T-helper 2 cell treated with Interferon-gamma antibody and Interleukin-4, amounts not matched to agents 5 μg/mL and 100 μg/mL, for 36 hours (primary cell): ENCODE results near the gene TNIP1.

Experiments
- DNase-seq: peaks from one replicate; pipeline ENCODE4 v3.0.0; 2021; ENCODE audit warnings: low spot score
- H3K27ac Mint-ChIP-seq: one replicate; pipeline ENCODE4 v1.8.0; 2021; ENCODE audit warnings: mild to moderate bottlenecking, mixed read lengths
- H3K27me3 Mint-ChIP-seq: one replicate; pipeline ENCODE4 v1.8.0; 2021; ENCODE audit warnings: low read depth, mixed read lengths
- H3K36me3 Mint-ChIP-seq: one replicate; pipeline ENCODE4 v1.8.0; 2021; ENCODE audit warnings: low read depth, mixed read lengths
- H3K4me1 Mint-ChIP-seq: one replicate; pipeline ENCODE4 v1.8.0; 2021; ENCODE audit warnings: low read depth, mixed read lengths
- H3K4me3 Mint-ChIP-seq: one replicate; pipeline ENCODE4 v1.8.0; 2022; ENCODE audit warnings: mild to moderate bottlenecking, moderate library complexity, mixed read lengths
- H3K9me3 Mint-ChIP-seq: one replicate; pipeline ENCODE4 v1.8.0; 2021; ENCODE audit warnings: mixed read lengths

Gene TNIP1

GRCh38 chr5:151018846-151019245 is 62.0 kb downstream of the TNIP1 start:
- Mint-ChIP-seq H3K9me3 (no peaks in the 10 kb centered on the region), H3K36me3 (peaks cover 5% of the 10 kb centered on the region), H3K27me3 (peaks cover 10% of the 10 kb centered on the region), H3K27ac (no peak overlapping the region), H3K4me1 (peaks cover 10% of the 10 kb centered on the region), H3K4me3 (no peak overlapping the region)
- DNase-seq = no peak

GRCh38 chr5:151017897-151018296 is 62.9 kb downstream of the TNIP1 start:
- H3K9me3 Mint-ChIP-seq = no peaks in the 10 kb centered on the region
- H3K36me3 Mint-ChIP-seq = peaks cover 5% of the 10 kb centered on the region
- H3K4me3 Mint-ChIP-seq = no peak overlapping the region
- H3K27me3 Mint-ChIP-seq = peaks cover 10% of the 10 kb centered on the region
- DNase-seq = no peak
- H3K27ac Mint-ChIP-seq = no peak overlapping the region
- peaks cover 10% of the 10 kb centered on the region for H3K4me1 Mint-ChIP-seq

- Mint-ChIP-seq H3K27me3 (peaks cover 10% of the 10 kb centered on the region), H3K9me3 (no peaks in the 10 kb centered on the region), H3K36me3 (peaks cover 5% of the 10 kb centered on the region), H3K4me3 (no peak overlapping the region), H3K4me1 (peaks cover 10% of the 10 kb centered on the region), H3K27ac (no peak overlapping the region)
- DNase-seq = no peak
These were observed 64.1 kb downstream of the TNIP1 start for GRCh38 chr5:151016700-151017099.

- H3K36me3 Mint-ChIP-seq = peaks cover 3% of the 10 kb centered on the region
- no peaks in the 10 kb centered on the region for H3K9me3 Mint-ChIP-seq
- no peak for DNase-seq
- no peak overlapping the region for H3K27ac Mint-ChIP-seq
- H3K27me3 Mint-ChIP-seq = peaks cover 8% of the 10 kb centered on the region
- peaks cover 10% of the 10 kb centered on the region for H3K4me1 Mint-ChIP-seq
- no peak overlapping the region for H3K4me3 Mint-ChIP-seq
These were observed 64.8 kb downstream of the TNIP1 start for GRCh38 chr5:151015974-151016587.

- DNase-seq = no peak
- H3K27ac Mint-ChIP-seq = no peak overlapping the region
- H3K36me3 Mint-ChIP-seq = no peaks in the 10 kb centered on the region
- no peak overlapping the region for H3K4me3 Mint-ChIP-seq
- peaks cover 2% of the 10 kb centered on the region for H3K27me3 Mint-ChIP-seq
- no peaks in the 10 kb centered on the region for H3K9me3 Mint-ChIP-seq
- H3K4me1 Mint-ChIP-seq = peaks cover 9% of the 10 kb centered on the region
These were observed 66.0 kb downstream of the TNIP1 start for GRCh38 chr5:151014680-151015343.

- H3K36me3 Mint-ChIP-seq = no peaks in the 10 kb centered on the region
These were observed 68.0 kb downstream of the TNIP1 start for GRCh38 chr5:151012862-151013261.

GRCh38 chr5:151008906-151009305 is 71.9 kb downstream of the TNIP1 start:
- no peak for DNase-seq
- Mint-ChIP-seq H3K27ac (no peak overlapping the region), H3K4me1 (no peaks in the 10 kb centered on the region), H3K27me3 (no peaks in the 10 kb centered on the region), H3K4me3 (no peak overlapping the region), H3K9me3 (no peaks in the 10 kb centered on the region), H3K36me3 (no peaks in the 10 kb centered on the region)

More at GRCh38 chr5:151012862-151013261, 68.0 kb downstream of the TNIP1 start:
- Mint-ChIP-seq H3K27ac (no peak overlapping the region), H3K4me1 (no peaks in the 10 kb centered on the region), H3K4me3 (no peak overlapping the region), H3K9me3 (no peaks in the 10 kb centered on the region), H3K27me3 (no peaks in the 10 kb centered on the region)
- DNase-seq = no peak

GRCh38 chr5:151008210-151008491 is 72.7 kb downstream of the TNIP1 start:
- Mint-ChIP-seq H3K4me3 (no peak overlapping the region), H3K9me3 (no peaks in the 10 kb centered on the region), H3K27ac (no peak overlapping the region), H3K4me1 (no peaks in the 10 kb centered on the region), H3K27me3 (no peaks in the 10 kb centered on the region), H3K36me3 (no peaks in the 10 kb centered on the region)
- DNase-seq = no peak

- Mint-ChIP-seq H3K36me3 (no peaks in the 10 kb centered on the region), H3K9me3 (no peaks in the 10 kb centered on the region), H3K27ac (no peak overlapping the region), H3K4me3 (no peak overlapping the region), H3K4me1 (no peaks in the 10 kb centered on the region), H3K27me3 (no peaks in the 10 kb centered on the region)
- DNase-seq = no peak
These were observed 73.2 kb downstream of the TNIP1 start for GRCh38 chr5:151007430-151008209.

GRCh38 chr5:151006704-151007334 is 74.0 kb downstream of the TNIP1 start:
- no peak overlapping the region for H3K4me3 Mint-ChIP-seq
- H3K4me1 Mint-ChIP-seq = no peaks in the 10 kb centered on the region
- no peaks in the 10 kb centered on the region for H3K36me3 Mint-ChIP-seq
- H3K9me3 Mint-ChIP-seq = no peaks in the 10 kb centered on the region
- H3K27me3 Mint-ChIP-seq = no peaks in the 10 kb centered on the region
- no peak overlapping the region for H3K27ac Mint-ChIP-seq
- no peak for DNase-seq

GRCh38 chr5:151005950-151006576 is 74.8 kb downstream of the TNIP1 start:
- Mint-ChIP-seq H3K4me3 (no peak overlapping the region), H3K36me3 (no peaks in the 10 kb centered on the region), H3K27ac (no peak overlapping the region), H3K9me3 (no peaks in the 10 kb centered on the region), H3K27me3 (peaks cover 2% of the 10 kb centered on the region), H3K4me1 (no peaks in the 10 kb centered on the region)
- DNase-seq = no peak

GRCh38 chr5:151005187-151005949 is 75.5 kb downstream of the TNIP1 start:
- no peaks in the 10 kb centered on the region for H3K9me3 Mint-ChIP-seq
- no peaks in the 10 kb centered on the region for H3K36me3 Mint-ChIP-seq
- DNase-seq = no peak
- H3K4me1 Mint-ChIP-seq = no peaks in the 10 kb centered on the region
- H3K27ac Mint-ChIP-seq = no peak overlapping the region
- H3K27me3 Mint-ChIP-seq = peaks cover 2% of the 10 kb centered on the region
- no peak overlapping the region for H3K4me3 Mint-ChIP-seq

GRCh38 chr5:151004499-151004898 is 76.3 kb downstream of the TNIP1 start:
- H3K9me3 Mint-ChIP-seq = no peaks in the 10 kb centered on the region
- no peak overlapping the region for H3K27ac Mint-ChIP-seq
- DNase-seq = no peak
- peaks cover 2% of the 10 kb centered on the region for H3K27me3 Mint-ChIP-seq
- no peak overlapping the region for H3K4me3 Mint-ChIP-seq
- no peaks in the 10 kb centered on the region for H3K36me3 Mint-ChIP-seq
- H3K4me1 Mint-ChIP-seq = no peaks in the 10 kb centered on the region
